HepG2 (cell line): ENCODE data around the gene ITGB5. TPM values are rescaled to one million over a fixed set of nuclear protein-coding genes. Genes with fewer than 3 reads are reported as not detected.

Experiments used
- BRF2 ChIP-seq: sonication (generic); formaldehyde crosslinking; IDR thresholded peaks from 2 replicates; pipeline ENCODE4 v1.8.1; 2022; ENCODE audit warnings: mild to moderate bottlenecking, missing genetic modification reagents
- CHD4 ChIP-seq: fragments of 200-600 bp; sonication (generic); IDR thresholded peaks from 2 replicates; pipeline ENCODE4 v1.7.0; 2017; ENCODE audit warnings: mild to moderate bottlenecking, low read length, borderline replicate concordance
- EEA1 ChIP-seq: sonication (generic); formaldehyde crosslinking; IDR thresholded peaks from 2 replicates; pipeline ENCODE4 v1.5.1; 2020; ENCODE audit warnings: mild to moderate bottlenecking, missing genetic modification reagents, borderline replicate concordance
- GMEB1 ChIP-seq: sonication (generic); formaldehyde crosslinking; IDR thresholded peaks from 2 replicates; pipeline ENCODE4 v1.5.1; 2020; ENCODE audit warnings: missing genetic modification reagents, mild to moderate bottlenecking, borderline replicate concordance
- HHEX ChIP-seq: IDR thresholded peaks from 2 replicates; pipeline ENCODE4 v1.6.1; 2016; ENCODE audit warnings: control low read depth
- HMGA1 ChIP-seq: sonication (generic); formaldehyde crosslinking; conservative IDR thresholded peaks from 2 replicates; pipeline ENCODE4 v1.4.0; 2020; ENCODE audit warnings: missing genetic modification reagents
- HNRNPL ChIP-seq: fragments of 200-400 bp; formaldehyde crosslinking; IDR thresholded peaks from 2 replicates; pipeline ENCODE4 v1.6.1; 2017; ENCODE audit warnings: mild to moderate bottlenecking, low read depth, low read length
- IRF1 ChIP-seq: sonication (generic); formaldehyde crosslinking; IDR thresholded peaks from 2 replicates; pipeline ENCODE4 v1.4.0; 2020; ENCODE audit warnings: low read depth, mild to moderate bottlenecking, missing genetic modification reagents
- IRF9 ChIP-seq: sonication (generic); formaldehyde crosslinking; IDR thresholded peaks from 2 replicates; pipeline ENCODE4 v1.8.0; 2022; ENCODE audit warnings: missing genetic modification reagents, mild to moderate bottlenecking, borderline replicate concordance
- JUN ChIP-seq: sonication (generic); formaldehyde crosslinking; IDR thresholded peaks from 2 replicates; pipeline ENCODE4 v1.4.0; 2020; ENCODE audit warnings: mild to moderate bottlenecking, missing genetic modification reagents
- KAT7 ChIP-seq: IDR thresholded peaks from 2 replicates; pipeline ENCODE4 v1.6.1; 2018; ENCODE audit warnings: borderline replicate concordance, missing compliant biosample characterization
- MIXL1 ChIP-seq: IDR thresholded peaks from 2 replicates; pipeline ENCODE4 v1.6.1; 2016
- NFE2L2 ChIP-seq: fragments of 150-350 bp; IDR thresholded peaks from 2 replicates; pipeline ENCODE4 v1.6.1; 2014; ENCODE audit warnings: low read length
- RFX3 ChIP-seq: IDR thresholded peaks from 2 replicates; pipeline ENCODE4 v1.6.1; 2016; ENCODE audit warnings: missing biosample characterization, missing genetic modification reagents
- SETDB1 ChIP-seq: sonication (generic); formaldehyde crosslinking; IDR thresholded peaks from 2 replicates; pipeline ENCODE4 v1.5.1; 2020; ENCODE audit warnings: missing genetic modification reagents, mild to moderate bottlenecking, borderline replicate concordance
- SMARCE1 ChIP-seq: fragments of 450-650 bp; IDR thresholded peaks from 2 replicates; pipeline ENCODE4 v1.6.1; 2017; ENCODE audit warnings: borderline replicate concordance
- SOX5 ChIP-seq: IDR thresholded peaks from 2 replicates; pipeline ENCODE4 v1.6.1; 2016; ENCODE audit warnings: borderline replicate concordance
- SP1 ChIP-seq, 2 experiments: fragments of 450-650 bp in 1 of 2; sonication (generic) in 1 of 2; formaldehyde crosslinking in 1 of 2; IDR thresholded peaks; 2 replicates each; pipeline versions ENCODE4 v1.4.0 to v1.6.1; 2016 to 2020; ENCODE audit warnings: missing genetic modification reagents in 1 of 2
- SSRP1 ChIP-seq: IDR thresholded peaks from 2 replicates; pipeline ENCODE4 v1.6.1; 2016; ENCODE audit warnings: control low read depth
- ZIK1 ChIP-seq: sonication (generic); formaldehyde crosslinking; IDR thresholded peaks from 2 replicates; pipeline ENCODE4 v1.5.0; 2020; ENCODE audit warnings: mild to moderate bottlenecking, low read depth, missing genetic modification reagents, borderline replicate concordance
- ZNF354B ChIP-seq: sonication (generic); formaldehyde crosslinking; IDR thresholded peaks from 2 replicates; pipeline ENCODE4 v1.8.0; 2022; ENCODE audit warnings: mild to moderate bottlenecking, missing genetic modification reagents
- ZNF567 ChIP-seq: sonication (generic); formaldehyde crosslinking; IDR thresholded peaks from 2 replicates; pipeline ENCODE4 v1.8.1; 2023; ENCODE audit warnings: mild to moderate bottlenecking, missing genetic modification reagents, borderline replicate concordance
- ZNF770 ChIP-seq: sonication (generic); formaldehyde crosslinking; IDR thresholded peaks from 2 replicates; pipeline ENCODE4 v1.5.0; 2020; ENCODE audit warnings: mild to moderate bottlenecking, missing genetic modification reagents
- ZNF773 ChIP-seq: sonication (generic); formaldehyde crosslinking; IDR thresholded peaks from 2 replicates; pipeline ENCODE4 v1.4.0; 2020; ENCODE audit warnings: missing genetic modification reagents, borderline replicate concordance
- polyA plus RNA-seq, 8 experiments: library from polyadenylated mRNA; depleted of rRNA in 3 of 8; stranded (reverse) in 7 of 8; unstranded in 1 of 8; fragments of >200 nt; fragmentation: Illumina TruSeq in 4 of 8; extraction: Trizol in 4 of 8; gene quantifications; 2 replicates each; pipeline versions ENCODE4 v1.2.1 to v1.2.3, GENCODE V29; 2011 to 2016; ENCODE audit warnings: low read depth in 4 of 8, missing spikeins in 1 of 8, mixed read lengths in 1 of 8; ENCODE audit not compliant: insufficient read depth in 1 of 8
- total RNA-seq, 5 experiments: library from RNA; depleted of rRNA; stranded (reverse); fragments of >200 nt; fragmentation: Illumina TruSeq; extraction: Trizol; gene quantifications; 2 replicates each; pipeline ENCODE4 v1.2.3, GENCODE V29; 2016; ENCODE audit warnings: low read depth in 1 of 5

ITGB5 gene
- total and polyA plus RNA-seq, 2 of the 13 experiments (the other 11 are each of a cell fraction or from before 2014, with no cell fraction given): 74.1 to 343 TPM

GRCh38 chr3:124730129-124730940 is 156.8 kb downstream of the ITGB5 start, which contains the start of gene UMPS (continued):
- TF ChIP-seq KAT7 (CRISPR knock-in tag): peak; percentile 71
- TF ChIP-seq MIXL1 (CRISPR knock-in tag): peak; percentile 70; the same call in 1 of the 2 replicates
- TF ChIP-seq SMARCE1: no peak
- no peak for TF ChIP-seq NFE2L2
- peak; percentile 60; the same call in 1 of the 2 replicates for TF ChIP-seq HNRNPL
- TF ChIP-seq HMGA1: no peak
- TF ChIP-seq GMEB1 (CRISPR knock-in tag): peak; percentile 63
- 0 out of 2 replicates have a peak, but pooled peaks have one; percentile 26 for TF ChIP-seq ZIK1 (CRISPR knock-in tag)
- no peak for TF ChIP-seq IRF1
- no peak; the same call in 1 of the 2 replicates for TF ChIP-seq ZNF773 (CRISPR knock-in tag)
- no peak for TF ChIP-seq SSRP1 (CRISPR knock-in tag)
- no peak for TF ChIP-seq RFX3
- TF ChIP-seq EEA1 (CRISPR knock-in tag): no peak
- TF ChIP-seq CHD4: peak; percentile 32; the same call in 1 of the 2 replicates
- 0 out of 2 replicates have a peak, but pooled peaks have one; percentile 60 for TF ChIP-seq IRF9 (CRISPR knock-in tag)
- TF ChIP-seq JUN: peak; percentile 84
- TF ChIP-seq SOX5 (CRISPR knock-in tag): peak; percentile 29; the same call in 1 of the 2 replicates
- TF ChIP-seq ZNF354B: no peak
- no peak for TF ChIP-seq ZNF567 (CRISPR knock-in tag)
- TF ChIP-seq ZNF770 (CRISPR knock-in tag): peak; percentile 39; the same call in 1 of the 2 replicates
- TF ChIP-seq SP1 (IDR thresholded peaks at IDR 0.05): no peak
- TF ChIP-seq SP1 (CRISPR knock-in tag; IDR thresholded peaks at IDR 0.05): peak; percentile 84
- 0 out of 2 replicates have a peak, but pooled peaks have one; percentile 62 for TF ChIP-seq BRF2 (CRISPR knock-in tag)
- TF ChIP-seq HHEX (CRISPR knock-in tag): no peak
- TF ChIP-seq SETDB1 (CRISPR knock-in tag): no peak
